HG02885 (cell line): Measurements from ENCODE around the gene SDS.

Experiments used
- ATAC-seq: cut with Tn5 transposase; IDR thresholded peaks from one replicate; pipeline ENCODE4 v1.9.1; 2021; ENCODE audit warnings: mild to moderate bottlenecking; ENCODE audit not compliant: unreplicated experiment, poor library complexity

The SDS gene, protein sequence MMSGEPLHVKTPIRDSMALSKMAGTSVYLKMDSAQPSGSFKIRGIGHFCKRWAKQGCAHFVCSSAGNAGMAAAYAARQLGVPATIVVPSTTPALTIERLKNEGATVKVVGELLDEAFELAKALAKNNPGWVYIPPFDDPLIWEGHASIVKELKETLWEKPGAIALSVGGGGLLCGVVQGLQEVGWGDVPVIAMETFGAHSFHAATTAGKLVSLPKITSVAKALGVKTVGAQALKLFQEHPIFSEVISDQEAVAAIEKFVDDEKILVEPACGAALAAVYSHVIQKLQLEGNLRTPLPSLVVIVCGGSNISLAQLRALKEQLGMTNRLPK

GRCh38 chr12:113403435-113404415 lies at the start of gene SDS:
Gene SDS, minus strand, starts transcription at chr12:113403887. Its CDS starts 4,179 bp downstream, at chr12:113399708.
- no peak for ATAC-seq

DNA sequence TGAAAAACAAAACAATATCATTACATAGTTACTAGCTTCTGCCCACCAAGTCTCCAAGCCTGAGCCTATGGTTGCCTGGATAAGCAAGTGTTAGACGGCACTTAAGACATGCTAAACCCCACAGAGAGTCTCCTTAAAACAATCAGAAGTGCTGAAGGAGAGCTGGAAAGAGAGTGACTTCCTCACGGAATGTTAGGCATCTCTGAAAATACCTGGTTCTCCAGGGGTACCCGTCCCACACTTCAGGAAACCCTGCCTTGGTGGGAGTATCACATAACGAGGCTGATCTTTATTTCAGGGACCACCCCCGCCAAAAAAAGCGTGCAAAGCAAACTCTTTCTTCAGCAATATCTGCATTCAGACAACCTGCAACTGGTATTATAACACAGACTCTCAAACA lies 49.6 kb upstream of the SDS start:
- ATAC-seq: no peak

DNA sequence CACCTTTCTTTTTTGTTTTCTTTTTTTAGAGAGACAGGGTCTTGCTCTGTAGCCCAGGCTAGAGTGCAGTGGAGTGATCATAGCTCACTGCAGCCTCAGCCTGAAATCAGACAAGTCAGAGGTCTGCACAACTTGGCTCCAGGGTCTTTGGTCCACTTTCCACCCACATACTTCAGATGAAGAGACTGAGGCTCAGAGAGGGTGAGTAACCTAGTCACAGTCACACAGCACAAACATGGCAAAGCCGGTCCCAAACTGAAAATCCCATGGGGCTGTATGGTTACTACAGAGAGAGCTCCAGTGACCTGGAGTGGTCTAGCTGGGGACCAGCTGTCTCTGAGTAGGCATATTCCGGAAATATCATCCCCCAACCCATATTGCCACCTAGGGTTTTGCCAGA lies 48.8 kb upstream of the SDS start:
- no peak for ATAC-seq

DNA sequence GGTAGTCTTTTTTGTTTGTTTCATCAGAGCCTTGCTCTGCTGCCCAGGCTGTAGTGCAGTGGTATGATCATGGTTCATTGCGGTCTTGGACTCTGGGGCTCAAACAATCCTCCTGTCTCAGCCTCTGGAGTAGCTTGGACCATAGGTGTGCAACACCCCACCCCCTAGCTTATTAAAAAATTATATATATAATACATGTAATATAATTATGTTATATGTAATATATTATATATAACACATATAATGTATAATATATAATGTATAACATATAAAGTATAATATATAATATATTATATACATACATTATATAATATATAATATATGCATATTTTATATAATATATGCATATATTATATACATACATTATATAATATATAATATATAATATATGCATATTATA lies 46.2 kb upstream of the SDS start:
- no peak for ATAC-seq

GRCh38 chr12:113449299-113449698 lies 45.6 kb upstream of the SDS start:
- ATAC-seq: no peak

- ATAC-seq: no peak
Measured at GRCh38 chr12:113448873-113449272, 45.2 kb upstream of the SDS start.

GRCh38 chr12:113445544-113446171 lies 42.0 kb upstream of the SDS start:
- no peak for ATAC-seq

DNA sequence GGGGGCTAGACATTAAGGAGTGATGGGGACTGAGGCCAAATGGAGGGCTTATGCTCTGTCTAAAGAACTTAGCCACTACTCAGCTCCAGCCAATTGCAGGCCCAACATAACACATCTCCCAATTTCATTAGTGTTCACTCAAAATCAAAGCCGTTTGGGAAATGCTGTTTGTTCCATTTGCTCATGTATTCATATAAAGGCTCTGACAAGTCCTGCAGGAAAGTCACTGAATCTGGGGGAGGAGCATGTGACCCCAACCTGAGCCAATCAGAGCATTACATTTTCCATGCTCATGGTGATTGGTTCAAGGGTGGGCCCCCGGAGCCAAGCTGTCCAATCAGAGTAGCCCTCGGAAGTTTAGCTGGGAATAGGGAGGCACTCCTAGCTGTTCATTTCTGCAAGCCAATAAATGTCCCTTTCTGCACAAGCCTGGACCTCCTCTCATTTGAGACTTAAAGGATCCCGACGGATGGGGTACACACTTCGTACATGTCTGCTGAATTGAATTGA lies 39.4 kb upstream of the SDS start:
- no peak for ATAC-seq

DNA sequence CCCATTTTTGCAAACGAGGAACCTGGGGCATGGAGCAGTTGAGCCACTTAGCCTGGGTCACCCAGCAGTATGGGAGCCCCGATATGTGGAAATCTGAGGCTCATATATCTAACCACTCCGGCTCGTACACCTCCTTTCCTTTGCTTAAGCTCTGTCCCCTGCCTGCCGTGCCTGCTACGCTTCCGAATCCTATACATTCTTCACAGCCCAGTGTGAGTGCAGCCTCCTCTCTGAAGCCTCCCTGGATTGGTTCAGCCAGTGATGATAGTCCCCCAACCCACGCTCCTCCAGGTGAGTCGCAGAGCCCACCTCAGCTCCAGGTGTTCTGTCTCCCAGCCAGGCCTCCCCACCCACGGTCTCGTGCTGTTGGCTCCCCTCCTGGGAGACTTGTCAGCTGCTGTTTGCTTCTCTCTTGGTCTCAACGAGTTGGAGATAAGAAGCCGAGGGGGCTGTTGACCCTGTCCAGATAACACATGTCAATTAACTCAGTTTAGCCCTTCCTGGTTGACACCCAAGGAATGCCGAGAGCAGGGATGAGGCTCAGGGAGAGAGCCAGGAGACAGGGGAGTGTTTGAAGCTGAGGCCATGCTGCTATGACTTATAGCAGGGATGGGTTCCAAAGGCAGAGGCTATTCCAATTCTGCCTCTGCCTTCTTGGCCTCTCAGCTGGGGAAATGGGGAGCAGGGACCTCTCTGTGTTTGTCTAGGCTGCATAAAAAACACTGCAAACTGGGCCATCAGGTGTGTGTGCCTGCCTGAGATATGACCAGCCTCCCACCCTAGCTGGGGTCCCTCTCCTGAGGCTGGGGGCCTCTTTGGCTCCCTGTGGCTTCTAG lies 37.5 kb upstream of the SDS start:
- ATAC-seq: no peak

GRCh38 chr12:113440336-113440735 lies 36.6 kb upstream of the SDS start:
- ATAC-seq: no peak

GRCh38 chr12:113439606-113440030 lies 35.9 kb upstream of the SDS start:
- no peak for ATAC-seq

GRCh38 chr12:113439301-113439597 lies 35.6 kb upstream of the SDS start:
- no peak for ATAC-seq

DNA sequence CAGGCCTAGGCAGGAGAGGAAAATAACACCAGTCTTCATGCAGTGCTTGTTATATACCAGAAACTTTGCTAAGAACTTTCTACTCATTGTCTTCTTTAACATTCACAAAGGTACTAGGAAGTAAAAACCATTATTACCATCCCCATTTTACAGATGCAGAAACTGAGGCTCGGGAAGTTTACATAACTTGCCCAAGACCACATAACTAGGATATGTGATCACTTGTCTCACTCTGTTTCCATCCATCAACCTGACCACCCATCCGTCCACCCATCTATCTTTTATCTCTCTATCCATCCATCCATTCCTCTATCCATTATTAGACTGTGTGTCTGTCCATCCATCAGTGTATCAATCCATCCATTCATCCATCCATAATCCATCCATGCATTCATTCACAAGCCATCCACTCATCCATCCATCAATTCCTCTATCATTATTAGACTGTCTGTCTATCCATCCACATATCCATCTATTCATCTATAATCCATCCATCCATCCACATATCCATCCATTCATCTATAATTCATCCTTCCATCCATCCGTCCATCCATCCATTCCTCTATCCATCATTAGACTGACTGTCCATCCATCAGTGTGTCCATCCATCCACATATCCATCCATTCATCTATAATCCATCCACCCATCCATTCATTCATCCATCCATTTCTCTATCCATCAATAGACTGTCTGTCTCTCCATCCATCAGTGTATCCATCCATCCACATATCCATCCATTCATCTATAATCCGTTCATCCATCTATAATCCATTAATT lies 35.0 kb upstream of the SDS start:
- no peak for ATAC-seq

- no peak for ATAC-seq
Measured at GRCh38 chr12:113437729-113438100, 34.0 kb upstream of the SDS start.

DNA sequence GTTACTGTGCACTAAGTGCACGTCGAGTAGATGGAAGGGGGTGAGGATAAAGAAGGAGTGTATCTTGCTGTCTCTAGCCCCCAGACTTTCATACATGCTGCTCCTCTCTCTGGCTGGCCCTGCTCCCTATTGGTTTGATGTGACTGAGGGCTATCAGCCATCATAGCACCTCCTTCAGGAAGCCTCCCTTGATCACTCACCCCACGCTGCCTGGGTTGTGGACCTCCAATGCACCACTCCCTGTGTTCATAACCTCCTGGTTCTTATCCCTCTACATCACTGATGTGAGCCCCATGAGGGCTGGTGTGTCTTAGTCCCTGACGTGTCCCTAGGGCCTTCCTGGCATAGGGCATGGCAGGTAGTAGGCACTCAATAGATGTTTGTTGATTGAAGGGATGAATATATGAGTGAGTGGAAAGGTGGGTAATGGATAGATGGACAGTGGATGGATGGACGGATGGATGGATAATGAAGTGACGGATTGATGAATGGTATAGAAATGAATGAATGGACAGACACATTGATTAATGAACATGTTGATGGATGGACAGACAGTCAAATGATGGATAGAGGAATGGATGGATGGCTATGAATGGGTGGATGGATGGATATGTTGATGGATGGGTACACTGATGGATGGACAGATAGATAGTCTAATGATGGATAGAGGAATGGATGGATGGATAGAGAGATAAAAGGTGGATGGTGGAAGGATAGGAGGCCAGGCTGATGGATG lies 33.5 kb upstream of the SDS start:
- no peak for ATAC-seq

- ATAC-seq: no peak
Measured at GRCh38 chr12:113436586-113436985, 32.9 kb upstream of the SDS start.

DNA sequence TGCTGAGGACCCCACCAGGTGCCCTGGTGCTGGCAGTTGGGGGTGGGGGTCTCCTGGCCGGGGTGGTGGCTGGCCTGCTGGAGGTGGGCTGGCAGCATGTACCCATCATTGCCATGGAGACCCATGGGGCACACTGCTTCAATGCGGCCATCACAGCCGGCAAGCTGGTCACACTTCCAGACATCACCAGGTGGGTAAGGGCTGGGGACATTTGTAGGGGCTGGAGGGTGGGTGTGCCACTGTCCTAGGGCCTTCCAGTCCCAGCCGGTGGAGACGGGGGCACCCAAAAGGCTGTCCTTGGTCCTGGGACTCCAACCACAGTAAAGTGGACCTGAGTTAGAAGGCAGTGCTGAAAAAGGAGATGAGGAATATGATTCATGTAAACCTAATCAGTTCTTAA lies 31.7 kb upstream of the SDS start:
- ATAC-seq: no peak

DNA sequence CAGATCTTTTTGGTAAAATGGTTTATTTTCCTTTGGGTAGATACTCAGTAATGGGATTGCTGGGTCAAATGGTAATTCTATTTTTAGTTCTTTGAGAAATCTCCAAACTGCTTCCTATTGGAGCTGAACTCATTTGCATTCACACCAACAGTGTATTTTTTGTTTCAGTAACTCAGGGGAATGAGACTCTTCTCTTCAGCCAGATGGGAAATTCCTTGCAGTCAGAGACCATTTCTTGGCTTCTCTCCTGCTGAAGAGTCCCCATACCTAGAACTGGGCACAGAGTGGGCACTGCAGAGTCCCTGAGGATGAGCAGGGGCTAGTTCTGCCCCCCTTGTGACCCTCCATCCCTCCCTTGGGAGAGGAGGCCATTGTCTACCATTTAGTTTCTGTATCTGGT lies 29.3 kb upstream of the SDS start:
- ATAC-seq: no peak

- ATAC-seq: no peak
Measured at GRCh38 chr12:113428482-113428881, 24.8 kb upstream of the SDS start.
